Keratinocyte (primary cell): ENCODE measurements around the gene DLG5.

ENCODE experiments used
- CTCF ChIP-seq, 3 experiments: IDR thresholded peaks in 1 of 3; conservative IDR thresholded peaks in 1 of 3; optimal IDR thresholded peaks in 1 of 3; 2 replicates in 2 of 3; 3 replicates in 1 of 3; pipeline versions ENCODE3 to v1.5.1; 2011; ENCODE audit warnings: low read length in 3 of 3, mild to moderate bottlenecking in 3 of 3, moderate library complexity in 2 of 3, control low read depth in 1 of 3, inconsistent platforms in 1 of 3; ENCODE audit not compliant: insufficient read depth in 2 of 3; ENCODE audit errors: extremely low read depth in 1 of 3
- EZH2 ChIP-seq: IDR thresholded peaks from one replicate; pipeline ENCODE4 v1.6.1; 2012; ENCODE audit warnings: inconsistent platforms, mild to moderate bottlenecking, low read length, moderate library complexity

GRCh38 chr10:77874872-77875271 lies 51.7 kb downstream of the DLG5 start:
- TF ChIP-seq CTCF (optimal IDR thresholded peaks at IDR 0.05 in 1 of 3, IDR thresholded peaks at IDR 0.05 in 1 of 3, conservative IDR thresholded peaks at IDR 0.05 in 1 of 3; ENCODE audit: extremely low read depth in 1 of 3, insufficient read depth in 2 of 3, low read length in 3 of 3): no peak
- no peak for TF ChIP-seq EZH2
